ENCODE results near the gene SHF.

The SHF gene

GRCh38 chr15:45121706-45122417 is 65.9 kb downstream of the SHF start:
- DNase-seq = no peak

GRCh38 chr15:45121020-45121419 is 66.7 kb downstream of the SHF start:
- no peak for DNase-seq

GRCh38 chr15:45120081-45120972 is 67.4 kb downstream of the SHF start:
- no peak for DNase-seq

GRCh38 chr15:45118996-45119395 is 68.8 kb downstream of the SHF start:
- DNase-seq = no peak

GRCh38 chr15:45118131-45118588 is 69.6 kb downstream of the SHF start:
- peak; percentile 81 for DNase-seq

GRCh38 chr15:45117308-45118130 is 70.2 kb downstream of the SHF start:
- no peak for DNase-seq
